H9 (cell line): ENCODE data around the gene TBC1D20. TPM values are rescaled to one million over a fixed set of nuclear protein-coding genes. Genes with fewer than 3 reads are reported as not detected.

Source experiments
- DNase-seq: peaks from one replicate; pipeline ENCODE4 v3.0.0-alpha.2; 2017
- H2AFZ ChIP-seq: one replicate; pipeline ENCODE4 v1.6.1; 2013; ENCODE audit warnings: mild to moderate bottlenecking, low read length, control low read depth, moderate library complexity
- H2AK5ac ChIP-seq: 2 replicates; pipeline ENCODE4 v1.6.1; 2013; ENCODE audit warnings: low read length, control low read depth, mixed read lengths; ENCODE audit not compliant: insufficient read length
- H2BK120ac ChIP-seq: one replicate; pipeline ENCODE4 v1.6.1; 2013; ENCODE audit warnings: low read depth, mild to moderate bottlenecking, low read length, control low read depth, inconsistent platforms; ENCODE audit not compliant: poor library complexity, severe bottlenecking
- H2BK12ac ChIP-seq: 2 replicates; pipeline ENCODE4 v1.6.1; 2013; ENCODE audit warnings: low read length, control low read depth, mixed read lengths, low read depth; ENCODE audit not compliant: insufficient read length
- H2BK15ac ChIP-seq: 2 replicates; pipeline ENCODE4 v1.6.1; 2013; ENCODE audit warnings: low read depth, low read length, control low read depth
- H2BK20ac ChIP-seq: one replicate; pipeline ENCODE4 v1.6.1; 2013; ENCODE audit warnings: low read depth, mild to moderate bottlenecking, low read length, control low read depth, inconsistent platforms; ENCODE audit not compliant: poor library complexity, severe bottlenecking
- H2BK5ac ChIP-seq: 2 replicates; pipeline ENCODE4 v1.6.1; 2013; ENCODE audit warnings: low read length, control low read depth, mixed read lengths; ENCODE audit not compliant: insufficient read length
- H3K14ac ChIP-seq: 2 replicates; pipeline ENCODE4 v1.6.1; 2013; ENCODE audit warnings: low read length, control low read depth; ENCODE audit not compliant: insufficient read depth
- H3K18ac ChIP-seq: 2 replicates; pipeline ENCODE4 v1.6.1; 2013; ENCODE audit warnings: low read depth, mild to moderate bottlenecking, mixed read lengths, low read length, control low read depth; ENCODE audit not compliant: insufficient read length
- H3K23ac ChIP-seq: 2 replicates; pipeline ENCODE4 v1.6.1; 2013; ENCODE audit warnings: low read length, control low read depth, mixed read lengths, low read depth; ENCODE audit not compliant: insufficient read length
- H3K23me2 ChIP-seq: 2 replicates; pipeline ENCODE4 v1.6.1; 2013; ENCODE audit warnings: low read depth, mild to moderate bottlenecking, mixed read lengths, low read length, control low read depth; ENCODE audit not compliant: insufficient read length, poor library complexity, severe bottlenecking
- H3K27ac ChIP-seq: 2 replicates; pipeline ENCODE4 v1.5.1; 2013; ENCODE audit warnings: low read length, control low read depth, mixed read lengths, low read depth; ENCODE audit not compliant: insufficient read length
- H3K27me3 ChIP-seq: 2 replicates; pipeline ENCODE4 v1.6.1; 2013; ENCODE audit warnings: low read length, control low read depth, inconsistent platforms; ENCODE audit not compliant: insufficient read depth
- H3K4ac ChIP-seq: 2 replicates; pipeline ENCODE4 v1.6.1; 2013; ENCODE audit warnings: low read depth, mild to moderate bottlenecking, control low read depth, inconsistent platforms, low read length, moderate library complexity
- H3K4me1 ChIP-seq: 2 replicates; pipeline ENCODE4 v1.6.1; 2013; ENCODE audit warnings: low read length, control low read depth, inconsistent platforms; ENCODE audit not compliant: insufficient read depth
- H3K4me2 ChIP-seq: 2 replicates; pipeline ENCODE4 v1.6.1; 2013; ENCODE audit warnings: low read length, control low read depth, mixed read lengths; ENCODE audit not compliant: insufficient read length, insufficient read depth
- H3K56ac ChIP-seq: 2 replicates; pipeline ENCODE4 v1.6.1; 2013; ENCODE audit warnings: low read depth, mild to moderate bottlenecking, mixed read lengths, low read length, control low read depth; ENCODE audit not compliant: insufficient read length
- H3K79me1 ChIP-seq: 2 replicates; pipeline ENCODE4 v1.6.1; 2013; ENCODE audit warnings: low read depth, mild to moderate bottlenecking, moderate library complexity, low read length, control low read depth, inconsistent platforms; ENCODE audit not compliant: insufficient read depth, poor library complexity, severe bottlenecking
- H3K79me2 ChIP-seq: 2 replicates; pipeline ENCODE4 v1.6.1; 2013; ENCODE audit warnings: low read length, control low read depth, inconsistent platforms; ENCODE audit not compliant: insufficient read depth
- H3K9ac ChIP-seq: 2 replicates; pipeline ENCODE4 v1.6.1; 2013; ENCODE audit warnings: low read length, control low read depth, mixed read lengths; ENCODE audit not compliant: insufficient read length; ENCODE audit errors: extremely low read depth
- H3K9me3 ChIP-seq: one replicate; pipeline ENCODE4 v1.6.1; 2013; ENCODE audit warnings: low read depth, low read length, inconsistent platforms; ENCODE audit not compliant: control insufficient read depth
- H3T11ph ChIP-seq: one replicate; pipeline ENCODE4 v1.6.1; 2013; ENCODE audit warnings: mild to moderate bottlenecking, low read length, control low read depth, inconsistent platforms
- H4K20me1 ChIP-seq: one replicate; pipeline ENCODE4 v1.6.1; 2013; ENCODE audit not compliant: control insufficient read depth, insufficient read length, insufficient read depth
- H4K5ac ChIP-seq: 2 replicates; pipeline ENCODE4 v1.6.1; 2013; ENCODE audit warnings: low read depth, mild to moderate bottlenecking, mixed read lengths, low read length, control low read depth; ENCODE audit not compliant: insufficient read length
- H4K8ac ChIP-seq: replicated peaks from 2 replicates; pipeline ENCODE4 v1.6.1; 2013; ENCODE audit warnings: low read length, control low read depth, mixed read lengths, low read depth; ENCODE audit not compliant: insufficient read length
- H4K91ac ChIP-seq: 2 replicates; pipeline ENCODE4 v1.6.1; 2013; ENCODE audit warnings: low read depth, mild to moderate bottlenecking, moderate library complexity, mixed read lengths, low read length, control low read depth; ENCODE audit not compliant: insufficient read length
- H3K27ac Mint-ChIP-seq, 3 experiments: 2 replicates in 2 of 3; 3 replicates in 1 of 3; pipeline ENCODE4 v1.8.0; 2020 to 2021; ENCODE audit warnings: mixed read lengths in 3 of 3, mild to moderate bottlenecking in 1 of 3, moderate library complexity in 1 of 3
- H3K27me3 Mint-ChIP-seq: 2 replicates; pipeline ENCODE4 v1.8.0; 2021; ENCODE audit warnings: low read depth, mild to moderate bottlenecking, moderate library complexity, mixed read lengths
- H3K36me3 Mint-ChIP-seq, 3 experiments: 2 replicates in 2 of 3; 3 replicates in 1 of 3; pipeline ENCODE4 v1.8.0; 2020 to 2021; ENCODE audit warnings: low read depth in 3 of 3, mixed read lengths in 3 of 3; ENCODE audit not compliant: insufficient read depth in 1 of 3
- H3K4me1 Mint-ChIP-seq, 2 experiments: 2 replicates each; pipeline ENCODE4 v1.8.0; 2020; ENCODE audit warnings: mixed read lengths in 2 of 2
- H3K4me3 Mint-ChIP-seq, 2 experiments: 2 replicates in 1 of 2; 3 replicates in 1 of 2; pipeline ENCODE4 v1.8.0; 2020 to 2021; ENCODE audit warnings: mild to moderate bottlenecking in 2 of 2, mixed read lengths in 2 of 2, moderate library complexity in 1 of 2
- H3K9me3 Mint-ChIP-seq, 2 experiments: 2 replicates in 1 of 2; 3 replicates in 1 of 2; pipeline ENCODE4 v1.8.0; 2020; ENCODE audit warnings: mild to moderate bottlenecking in 2 of 2, mixed read lengths in 2 of 2, moderate library complexity in 1 of 2
- CTCF ChIP-seq: fragments of 200-600 bp; sonication (generic); conservative IDR thresholded peaks from 3 replicates; pipeline ENCODE4 v1.8.0; 2021; ENCODE audit warnings: antibody characterized with exemption, mild to moderate bottlenecking
- WGBS: extraction: QIAGEN DNeasy Blood & Tissue Kit; methylation state at CpG from one replicate; pipeline ENCODE4 v1.1.7; 2013; ENCODE audit warnings: missing lambda C conversion rate, low lambda C conversion rate, mixed read lengths; ENCODE audit not compliant: insufficient read length; ENCODE audit errors: extremely low coverage; 5-methylcytosine and 5-hydroxymethylcytosine counted together
- total RNA-seq: library from RNA; stranded (reverse); gene quantifications from 2 replicates; pipeline ENCODE4 v1.2.1, GENCODE V29; 2021

Gene TBC1D20
- total RNA-seq, 1 experiment from 2014 or later, result 17.9 TPM

- no peak overlapping the region for H3K14ac ChIP-seq
- TF ChIP-seq CTCF, result no peak
- H3K9me3 Mint-ChIP-seq, result peaks cover 0 to 7% of the 10 kb centered on the region in 2 experiments; a peak in 3 of 5 replicates
- H3K4me2 ChIP-seq, result no peak overlapping the region
- no peak overlapping the region for H3K4ac ChIP-seq
- H2BK20ac ChIP-seq, result no peak overlapping the region
- no peaks in the 10 kb centered on the region for H3K27me3 ChIP-seq
- DNase-seq, result no peak
- no peaks in the 10 kb centered on the region for H3K79me2 ChIP-seq
- H3T11ph ChIP-seq, result no peak overlapping the region
- no peak overlapping the region for H4K5ac ChIP-seq
- H3K79me1 ChIP-seq, result no peaks in the 10 kb centered on the region
- H4K20me1 ChIP-seq, result no peaks in the 10 kb centered on the region
- no peak overlapping the region for H2AK5ac ChIP-seq
- no peak overlapping the region for H3K4me3 Mint-ChIP-seq
- no peaks in the 10 kb centered on the region for H3K23me2 ChIP-seq
- no CpG with 5 or more reads among the region's 32 CpGs for WGBS
- no peak overlapping the region for H2AFZ ChIP-seq
- H3K23ac ChIP-seq, result no peak overlapping the region
- H2BK120ac ChIP-seq, result no peak overlapping the region
- no peak overlapping the region for H2BK15ac ChIP-seq
- peaks cover 42 to 71% (median 55%) of the 10 kb centered on the region in 3 experiments for H3K36me3 Mint-ChIP-seq
- no peaks in the 10 kb centered on the region for H3K9me3 ChIP-seq
- H3K18ac ChIP-seq, result no peak overlapping the region
- no peak overlapping the region for H2BK12ac ChIP-seq
- no peak overlapping the region for H3K27ac ChIP-seq
- peaks cover 2% of the 10 kb centered on the region; the same call in 1 of the 2 replicates for H3K27me3 Mint-ChIP-seq
- H3K56ac ChIP-seq, result no peak overlapping the region
- H3K4me1 ChIP-seq, result no peaks in the 10 kb centered on the region
- H2BK5ac ChIP-seq, result no peak overlapping the region
- no peak overlapping the region for H4K91ac ChIP-seq
- no peak overlapping the region for H3K27ac Mint-ChIP-seq
- no peak overlapping the region for H3K9ac ChIP-seq
- H4K8ac ChIP-seq, result no peak overlapping the region
- H3K4me1 Mint-ChIP-seq, result no peaks in the 10 kb centered on the region
Observed at GRCh38 chr20:419556-420165, 42.7 kb downstream of the TBC1D20 start.
